HG03060 (cell line): Measurements from ENCODE around the gene MRPL41.
"Not testable (repeated sequence)": the region's sequence is repeated elsewhere in the genome, so short reads cannot be mapped to it uniquely, and the experiment has no call there.

Source experiments
- ATAC-seq: cut with Tn5 transposase; IDR thresholded peaks from one replicate; pipeline ENCODE4 v1.9.1; 2021; ENCODE audit warnings: low read depth, moderate number of reproducible peaks; ENCODE audit not compliant: unreplicated experiment

The MRPL41 gene

DNA sequence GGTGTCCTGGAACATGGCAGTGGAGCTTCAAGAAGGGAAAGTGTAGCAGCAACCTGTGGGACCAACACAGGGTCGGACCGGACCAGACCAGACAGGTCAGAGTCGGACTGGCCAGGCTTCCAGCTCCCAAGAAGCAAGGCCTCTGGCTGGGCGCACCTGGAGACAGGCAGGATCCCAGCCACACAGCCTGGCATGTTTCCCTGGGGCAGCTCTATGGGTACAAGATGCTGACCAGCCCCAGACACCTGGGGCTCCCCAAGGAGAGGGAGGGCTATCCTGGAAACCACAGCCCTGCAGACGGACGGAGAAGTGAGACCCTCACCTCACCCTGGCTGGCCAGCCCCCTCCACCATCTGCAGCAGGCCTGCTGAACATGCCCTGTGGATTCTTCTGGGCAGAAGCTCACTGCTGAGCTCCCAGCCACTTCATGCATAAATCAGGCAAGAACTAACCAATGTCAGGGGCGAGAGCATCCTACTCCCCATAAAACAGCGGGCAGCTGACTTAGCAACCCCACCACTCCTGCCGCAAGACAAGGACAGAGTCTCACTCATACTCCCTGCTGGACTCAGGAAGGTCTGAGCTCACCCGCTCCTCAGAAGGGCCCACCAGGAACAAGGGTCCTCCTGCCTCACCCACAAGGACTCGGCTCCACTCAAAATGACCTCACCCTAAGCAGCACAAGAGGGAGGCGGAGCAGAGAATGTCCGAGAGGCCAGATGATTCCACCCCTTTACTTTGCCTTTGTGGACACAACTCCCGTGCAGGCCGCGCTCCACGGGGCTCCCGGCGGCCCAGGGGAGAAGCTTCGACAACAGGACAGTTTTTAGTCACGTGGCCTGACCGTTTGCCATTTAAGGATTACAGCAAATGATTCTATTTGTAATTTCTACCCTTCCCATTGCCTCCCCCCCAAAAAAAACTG, 29.9 kb downstream of the MRPL41 start:
- no peak for ATAC-seq

DNA sequence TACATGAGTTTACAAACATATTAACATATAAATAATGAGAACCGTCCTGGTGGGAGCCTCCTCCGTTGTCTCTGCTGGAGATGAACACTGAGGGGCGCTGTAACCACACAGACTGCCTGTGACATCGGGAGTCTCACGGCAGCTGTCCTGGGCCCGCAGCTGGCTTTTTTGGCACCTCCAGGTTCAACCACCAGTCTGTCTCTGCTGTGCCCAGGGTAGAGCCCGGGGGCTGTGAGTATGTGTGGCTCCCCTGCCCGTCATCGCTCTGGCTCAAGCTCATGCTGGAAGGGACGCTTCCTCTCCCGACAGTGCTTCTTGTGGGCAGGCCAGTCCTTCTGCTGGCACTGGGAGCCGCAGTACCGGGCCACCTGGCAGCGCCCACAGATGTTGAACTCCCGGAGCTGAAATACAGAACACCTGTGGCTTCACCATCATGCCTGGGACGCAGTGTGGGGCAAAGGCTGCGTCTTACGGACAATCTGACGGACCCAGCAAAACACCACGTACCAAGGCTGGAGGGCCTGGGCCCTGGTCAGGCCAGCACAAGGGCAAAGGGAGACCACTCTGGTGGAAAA, 30.7 kb downstream of the MRPL41 start:
- ATAC-seq: no peak

DNA sequence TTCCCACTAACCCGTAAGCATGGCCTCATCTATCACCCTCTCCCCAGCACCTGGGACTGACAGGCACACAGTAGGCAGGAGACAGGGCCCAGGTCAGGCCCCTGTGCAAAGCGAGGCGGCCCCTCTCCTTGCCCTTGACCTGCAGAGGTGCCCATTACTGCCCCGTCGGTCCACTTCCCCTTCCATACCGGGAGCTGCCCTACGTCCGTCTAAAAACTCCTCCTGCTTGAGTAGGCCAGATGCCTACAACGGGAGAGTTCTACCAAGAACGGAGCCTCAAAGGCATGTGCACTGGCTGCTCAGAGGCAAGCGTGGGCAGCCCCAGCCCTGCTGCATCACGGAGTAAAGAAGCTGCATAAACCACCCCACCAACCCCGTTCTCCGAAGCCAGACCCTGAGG, 31.7 kb downstream of the MRPL41 start:
- ATAC-seq: no peak

DNA sequence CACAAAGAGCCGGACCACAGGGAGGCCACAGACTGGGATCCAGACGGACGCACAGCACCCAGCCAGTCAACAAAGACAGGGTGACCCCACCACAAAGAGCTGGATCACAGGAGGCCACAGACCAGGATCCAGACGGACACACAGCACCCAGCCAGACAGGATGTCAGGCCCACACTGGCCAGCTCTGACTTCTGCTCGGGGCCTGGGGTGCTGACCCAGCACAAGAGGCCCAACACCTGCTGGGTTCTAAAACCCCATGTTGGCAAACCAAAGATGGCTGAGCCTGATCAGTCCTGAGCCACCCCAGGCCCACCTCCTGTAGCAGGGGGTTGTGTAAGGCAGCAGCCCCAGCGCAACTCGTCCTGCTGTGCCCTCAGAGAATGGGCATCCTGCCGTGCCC, 32.3 kb downstream of the MRPL41 start:
- ATAC-seq: no peak

DNA sequence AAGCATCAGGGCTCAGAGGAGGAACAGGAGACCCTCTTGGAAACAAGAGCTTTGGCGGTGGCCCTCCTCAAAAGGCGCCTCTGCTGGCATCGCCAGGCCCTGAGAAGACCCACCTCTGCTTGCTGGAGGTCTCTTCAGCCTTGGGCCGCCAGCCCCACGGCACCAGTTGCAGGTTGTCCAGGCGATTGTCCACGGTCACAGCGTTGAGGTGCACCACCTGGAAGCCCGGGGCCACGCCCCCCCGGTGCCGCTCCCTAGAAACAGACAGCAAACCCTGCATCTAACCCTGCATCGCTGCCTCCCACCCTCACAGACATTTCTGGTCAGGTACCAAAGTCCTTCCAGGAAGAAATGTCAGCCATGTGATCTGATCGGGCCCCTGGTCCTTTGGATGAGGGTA, 35.2 kb downstream of the MRPL41 start:
- no peak for ATAC-seq

DNA sequence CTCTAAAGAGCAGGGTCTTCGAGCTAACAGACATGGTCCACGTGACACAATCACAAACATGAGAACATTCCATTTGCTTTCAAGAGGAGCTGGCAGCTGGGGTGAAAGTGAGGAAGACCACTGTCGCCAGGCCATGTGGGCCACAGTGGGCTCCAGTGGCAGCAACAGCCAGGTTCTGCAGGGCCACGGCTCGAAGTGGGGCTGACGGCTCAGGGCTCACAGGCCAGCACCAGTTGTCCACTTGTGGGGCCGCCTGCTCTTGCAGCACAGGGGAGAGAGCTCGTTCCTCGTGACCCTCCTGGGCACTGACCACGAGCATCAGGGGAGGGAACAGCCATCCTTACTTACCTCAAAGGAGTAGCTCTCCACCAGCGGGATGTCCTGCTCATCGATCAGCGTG, 36.6 kb downstream of the MRPL41 start:
- ATAC-seq: no peak

DNA sequence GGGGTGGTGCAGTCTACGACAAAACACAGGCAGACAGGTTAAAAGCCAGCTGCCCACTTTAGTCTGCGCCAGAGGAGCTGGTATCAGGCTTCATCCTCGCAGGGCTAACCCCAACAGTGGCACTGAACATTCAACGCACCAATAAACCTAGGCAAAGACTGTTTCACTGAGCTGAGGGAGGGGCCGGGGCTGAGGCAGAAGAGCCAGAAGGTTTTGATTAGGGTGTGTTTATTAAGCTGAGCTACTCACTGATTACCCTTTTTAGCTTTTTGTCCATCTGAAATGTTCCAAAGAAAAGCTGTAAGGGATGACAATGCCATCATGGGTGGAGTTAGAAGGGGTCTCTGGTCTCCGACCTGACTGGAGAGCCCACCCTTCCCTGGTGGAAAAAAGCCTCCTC, 37.2 kb downstream of the MRPL41 start:
- ATAC-seq: no peak

DNA sequence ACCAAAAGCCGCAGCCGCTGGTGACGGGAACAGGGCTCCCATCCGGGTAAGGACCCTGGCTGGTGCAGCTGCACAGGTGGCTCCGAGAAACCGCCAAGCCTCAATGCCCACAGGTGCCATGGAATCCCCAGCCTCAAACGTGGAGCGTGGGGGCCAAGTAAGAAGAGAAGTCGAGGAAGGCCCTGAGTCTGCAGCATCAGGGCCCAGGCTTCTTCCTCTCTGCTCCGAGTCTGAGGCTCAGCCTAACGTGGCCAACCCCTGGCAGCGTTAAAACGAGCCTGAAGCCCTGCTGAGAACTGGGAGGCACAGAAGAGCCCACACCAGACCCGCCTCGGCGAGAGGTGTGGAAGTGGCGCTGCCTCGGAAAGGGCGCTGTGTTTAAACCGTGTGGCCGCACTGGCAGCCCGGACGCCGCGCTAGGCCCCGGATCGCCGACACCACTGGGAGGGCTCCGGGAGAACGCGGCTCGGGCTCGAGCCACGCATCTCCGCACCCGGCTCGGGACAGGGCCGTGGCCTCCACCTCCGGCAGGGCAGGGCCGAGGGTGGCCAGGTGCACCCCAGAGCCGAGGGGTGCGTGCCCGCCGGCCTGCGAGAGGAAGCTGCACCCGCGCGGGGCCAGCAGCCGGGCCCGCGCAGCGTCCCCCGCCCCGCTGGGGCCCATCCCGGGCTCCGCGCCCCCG, 37.9 kb downstream of the MRPL41 start:
- ATAC-seq: peak; percentile 16

DNA sequence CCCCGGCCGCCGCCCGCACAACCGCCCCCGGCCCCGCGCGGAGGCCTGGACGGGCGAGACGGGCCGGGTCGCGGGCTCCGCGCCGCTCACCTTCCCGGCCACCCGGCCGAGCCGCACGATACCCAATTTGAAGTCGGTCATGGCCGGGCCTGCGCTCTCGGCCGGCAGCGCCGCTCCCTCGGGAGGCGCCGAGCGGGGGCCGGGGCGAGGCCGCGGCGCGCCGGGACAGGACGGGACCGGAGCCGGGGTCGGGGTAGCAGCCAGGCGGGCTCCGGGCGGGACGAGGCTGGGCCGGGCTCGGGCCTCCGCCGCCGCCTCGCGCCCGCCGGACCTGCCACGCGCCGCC, 38.4 kb downstream of the MRPL41 start:
- ATAC-seq: no peak

DNA sequence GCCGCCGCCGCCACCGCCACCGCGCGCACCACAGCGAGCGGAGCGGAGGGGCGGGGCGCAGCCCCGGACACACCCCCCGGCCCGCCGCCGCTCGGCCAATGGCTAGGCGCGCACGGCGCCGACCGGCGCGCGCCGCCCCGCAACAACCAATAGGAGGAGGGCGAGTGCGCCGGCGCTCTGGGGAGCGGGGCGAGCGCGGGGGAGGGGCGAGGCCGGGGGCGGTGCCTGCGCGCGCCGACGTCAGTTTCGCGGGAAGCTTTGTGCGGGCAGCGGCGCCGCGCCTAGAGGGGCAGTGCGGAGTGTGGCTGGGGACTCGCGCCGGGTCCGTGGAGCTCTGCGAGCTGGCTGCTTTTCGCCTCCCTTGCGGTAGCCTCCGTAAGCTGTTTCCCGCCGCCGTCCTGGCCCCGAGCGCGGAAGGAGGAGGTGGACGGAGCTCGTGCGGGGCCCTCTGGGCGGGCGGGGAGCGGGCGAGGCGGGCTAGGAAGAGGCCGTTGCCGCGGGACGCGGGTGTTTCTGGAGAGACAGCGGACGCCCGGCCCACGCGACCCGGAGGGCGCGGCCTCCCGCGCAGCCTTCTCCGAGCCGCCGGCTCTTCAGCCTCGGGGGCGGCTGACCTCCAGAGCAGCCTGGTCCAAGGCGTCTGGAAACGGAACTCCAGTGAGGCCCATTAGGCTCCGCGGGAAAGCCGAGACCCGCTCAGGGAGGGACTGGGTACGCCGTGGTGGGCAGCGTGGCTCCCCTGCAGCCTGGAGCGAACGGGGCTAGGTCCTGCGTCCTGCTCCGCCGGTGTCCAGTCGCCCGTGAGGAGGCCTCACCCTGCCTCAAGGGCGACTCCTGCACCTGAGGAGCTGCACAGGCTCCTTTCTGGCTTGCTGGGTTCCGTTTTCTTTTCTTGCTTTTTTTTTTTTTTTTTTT, 39.0 kb downstream of the MRPL41 start, which contains the start of gene ZMYND19:
ZMYND19 (minus strand) TSS at position 44 of the 915 bp plus-strand sequence. CDS start 249 bp downstream, outside the sequence.
- peak; percentile 40 for ATAC-seq

DNA sequence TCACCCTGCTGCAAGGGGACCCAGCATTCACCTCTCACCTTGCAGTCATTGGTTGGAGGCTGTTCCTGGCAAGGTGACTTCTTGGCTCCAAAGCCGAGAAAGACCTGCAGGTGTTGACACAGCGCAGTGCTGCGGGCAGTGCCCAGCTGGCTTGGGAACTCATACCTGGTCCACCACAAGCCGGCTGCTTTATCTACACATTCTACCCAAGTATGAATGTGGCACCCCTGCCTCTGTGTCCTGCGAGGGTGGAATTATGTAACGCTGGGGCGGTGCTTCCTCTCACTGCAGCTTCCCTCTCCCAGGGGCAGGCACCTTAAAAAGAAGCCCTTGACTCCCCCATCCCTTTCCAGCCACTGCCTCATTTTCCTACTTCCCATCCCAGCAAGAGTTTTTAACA, 41.1 kb downstream of the MRPL41 start:
- no peak for ATAC-seq

DNA sequence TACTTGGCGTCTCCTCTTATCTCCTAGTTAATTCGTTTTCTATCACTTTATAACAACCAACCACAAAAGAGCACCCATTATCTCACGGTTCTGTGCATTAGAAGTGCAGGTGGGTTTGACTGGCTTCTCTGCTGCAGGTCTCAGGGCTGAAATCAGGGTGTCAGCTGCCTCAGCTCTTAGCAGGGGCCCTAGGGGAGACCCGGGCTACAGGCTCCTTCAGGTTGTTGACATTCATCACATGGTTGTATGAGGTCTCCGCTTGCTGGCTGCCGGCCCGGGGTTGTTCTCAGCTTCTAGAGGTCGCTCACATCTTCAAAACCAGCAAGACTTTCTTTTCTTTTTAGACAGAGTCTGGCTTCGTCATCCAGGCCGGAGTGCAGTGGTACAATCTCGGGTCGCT, 41.5 kb downstream of the MRPL41 start:
- ATAC-seq: no peak

DNA sequence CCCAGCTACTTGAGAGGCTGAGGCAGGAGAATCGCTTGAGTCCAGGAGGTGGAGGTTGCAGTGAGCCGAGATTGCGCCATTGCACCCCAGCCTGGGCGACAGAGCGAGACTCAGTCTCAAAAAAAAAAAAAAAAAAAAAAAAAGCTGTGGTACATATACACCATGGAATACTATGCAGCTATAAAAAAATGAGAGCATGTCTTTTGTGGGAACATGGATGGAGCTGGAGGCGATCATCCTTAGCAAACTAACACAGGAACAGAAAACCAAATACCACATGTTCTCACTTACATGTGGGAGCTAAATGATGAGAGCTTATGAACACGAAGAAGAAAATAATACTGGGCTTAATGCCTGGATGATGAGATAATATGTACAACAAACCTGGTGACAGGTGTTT, 44.9 kb downstream of the MRPL41 start:
- ATAC-seq: not testable (repeated sequence)

DNA sequence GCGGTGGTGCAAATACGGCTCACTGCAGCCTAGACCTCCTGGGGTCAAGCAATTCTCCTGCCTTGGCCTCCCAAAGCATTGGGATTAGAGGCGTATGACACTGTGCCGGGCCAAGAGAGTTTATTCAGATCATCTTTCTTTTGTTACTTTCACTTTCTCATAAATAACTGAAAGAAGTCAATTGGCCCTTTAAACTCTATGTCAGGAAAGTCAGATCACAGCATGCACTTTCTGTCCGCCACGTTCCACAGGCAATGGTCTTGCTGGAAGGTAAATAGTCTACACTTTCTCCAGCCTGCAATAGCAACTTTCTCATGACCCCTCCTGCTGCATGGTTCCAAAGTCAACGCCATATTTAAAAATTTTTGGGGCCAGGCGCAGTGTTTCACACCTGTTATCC, 47.3 kb downstream of the MRPL41 start:
- no peak for ATAC-seq
